GM23338 (cell line): ENCODE results near the gene ZNF621. TPM values are rescaled to one million over a fixed set of nuclear protein-coding genes. Genes with fewer than 3 reads are reported as not detected.

Experiments
- ATAC-seq: fragments of 200-7000 bp; cut with Tn5 transposase; 3 replicates; pipeline ENCODE4 v1.9.1; 2020
- DNase-seq: peaks from one replicate; pipeline ENCODE4 v3.0.0-alpha.2; 2015; ENCODE audit warnings: low spot score
- H2AFZ ChIP-seq: fragments of 200-600 bp; sonication (generic); 2 replicates; pipeline ENCODE4 v1.8.0; 2016; ENCODE audit warnings: antibody characterized with exemption, mild to moderate bottlenecking, moderate library complexity
- H3F3A ChIP-seq: fragments of 200-600 bp; sonication (generic); replicated peaks from 2 replicates; pipeline ENCODE4 v1.8.0; 2017; ENCODE audit warnings: antibody characterized with exemption, mixed run types, low read depth
- H3K27ac ChIP-seq: fragments of 200-600 bp; sonication (generic); 2 replicates; pipeline ENCODE4 v1.6.1; 2016; ENCODE audit warnings: low read depth
- H3K27me3 ChIP-seq: fragments of 200-600 bp; sonication (generic); 2 replicates; pipeline ENCODE4 v1.8.0; 2016; ENCODE audit warnings: mild to moderate bottlenecking, mixed run types, moderate library complexity; ENCODE audit not compliant: insufficient read depth
- H3K36me3 ChIP-seq: fragments of 200-600 bp; sonication (generic); 2 replicates; pipeline ENCODE4 v1.8.0; 2016; ENCODE audit warnings: mild to moderate bottlenecking; ENCODE audit not compliant: insufficient read depth
- H3K4me1 ChIP-seq: fragments of 200-600 bp; sonication (generic); 2 replicates; pipeline ENCODE4 v1.8.0; 2016; ENCODE audit warnings: mild to moderate bottlenecking, moderate library complexity; ENCODE audit not compliant: insufficient read depth
- H3K4me2 ChIP-seq: fragments of 200-600 bp; sonication (generic); 2 replicates; pipeline ENCODE4 v1.7.1; 2017; ENCODE audit warnings: mixed run types
- H3K4me3 ChIP-seq: fragments of 200-600 bp; sonication (generic); 2 replicates; pipeline ENCODE4 v1.6.1; 2016; ENCODE audit warnings: mixed run types
- H3K79me2 ChIP-seq: fragments of 200-600 bp; sonication (generic); replicated peaks from 2 replicates; pipeline ENCODE4 v1.8.0; 2017; ENCODE audit warnings: mild to moderate bottlenecking; ENCODE audit not compliant: insufficient read depth
- H3K9me2 ChIP-seq: fragments of 200-600 bp; sonication (generic); 2 replicates; pipeline ENCODE4 v1.8.0; 2017; ENCODE audit not compliant: insufficient read depth
- H4K20me1 ChIP-seq: fragments of 200-600 bp; sonication (generic); replicated peaks from 2 replicates; pipeline ENCODE4 v1.8.0; 2017; ENCODE audit warnings: mild to moderate bottlenecking; ENCODE audit not compliant: insufficient read depth
- H3K27ac Mint-ChIP-seq: 2 replicates; pipeline ENCODE4 v1.8.0; 2020; ENCODE audit warnings: inconsistent platforms, mild to moderate bottlenecking, moderate library complexity, mixed read lengths
- H3K27me3 Mint-ChIP-seq: 3 replicates; pipeline ENCODE4 v1.8.0; 2022; ENCODE audit warnings: low read depth, mild to moderate bottlenecking, moderate library complexity, mixed read lengths, inconsistent platforms; ENCODE audit not compliant: insufficient read depth, poor library complexity
- H3K36me3 Mint-ChIP-seq: 3 replicates; pipeline ENCODE4 v1.8.0; 2021; ENCODE audit warnings: low read depth, mild to moderate bottlenecking, inconsistent platforms, moderate library complexity, mixed read lengths
- H3K4me1 Mint-ChIP-seq: 3 replicates; pipeline ENCODE4 v1.8.0; 2020; ENCODE audit warnings: mild to moderate bottlenecking, inconsistent platforms, mixed read lengths
- H3K4me3 Mint-ChIP-seq: 3 replicates; pipeline ENCODE4 v1.8.0; 2021; ENCODE audit warnings: moderate library complexity, mild to moderate bottlenecking, inconsistent platforms, mixed read lengths
- H3K9me3 Mint-ChIP-seq: 3 replicates; pipeline ENCODE4 v1.8.0; 2020; ENCODE audit warnings: moderate library complexity, mild to moderate bottlenecking, inconsistent platforms, mixed read lengths
- CTCF ChIP-seq, 2 experiments: fragments of 200-600 bp in 1 of 2; sonication (generic) in 1 of 2; conservative IDR thresholded peaks; 2 replicates each; pipeline versions ENCODE4 v1.5.1 to v1.6.1; 2016 to 2017; ENCODE audit warnings: antibody characterized with exemption in 2 of 2, low read depth in 2 of 2, mild to moderate bottlenecking in 2 of 2, moderate library complexity in 1 of 2
- EZH2 ChIP-seq: fragments of 200-600 bp; sonication (generic); IDR thresholded peaks from one replicate; pipeline ENCODE4 v1.8.0; 2017; ENCODE audit warnings: antibody characterized with exemption, mild to moderate bottlenecking, low read depth; ENCODE audit not compliant: unreplicated experiment
- EZH2phosphoT487 ChIP-seq: fragments of 200-600 bp; sonication (generic); IDR thresholded peaks from one replicate; pipeline ENCODE4 v1.8.1; 2018; ENCODE audit warnings: antibody characterized with exemption; ENCODE audit not compliant: unreplicated experiment
- JUNB ChIP-seq: IDR thresholded peaks from one replicate; pipeline ENCODE4 v1.6.1; 2016; ENCODE audit warnings: antibody characterized with exemption; ENCODE audit not compliant: unreplicated experiment
- POLR2AphosphoS5 ChIP-seq: IDR thresholded peaks from 2 replicates; pipeline ENCODE4 v1.6.1; 2016; ENCODE audit warnings: antibody characterized with exemption, low read depth
- ZNF331 ChIP-seq: fragments of 250-450 bp; sonication (Bioruptor Pico); IDR thresholded peaks from 2 replicates; pipeline ENCODE4 v1.5.0; 2020; ENCODE audit warnings: low read depth, mild to moderate bottlenecking, moderate library complexity
- polyA plus RNA-seq: library from polyadenylated mRNA; unstranded; fragments of >200 nt; fragmentation: Nextera tagmentation; extraction: Ambion mirVana; gene quantifications from 2 replicates; pipeline ENCODE4 v1.2.1, GENCODE V29; 2016
- total RNA-seq: library from RNA; depleted of rRNA; stranded (reverse); fragments of >200 nt; shearing (Covaris generic); gene quantifications from 2 replicates; pipeline ENCODE4 v1.2.3, GENCODE V29; 2014
- TF ChIP-seq, protein P1 (sequence below): fragments of 250-450 bp; sonication (Bioruptor Pico); IDR thresholded peaks from 2 replicates; pipeline ENCODE4 v1.5.0; 2020; ENCODE audit warnings: mild to moderate bottlenecking, moderate library complexity
- TF ChIP-seq, protein P2 (sequence below): IDR thresholded peaks from 2 replicates; pipeline ENCODE4 v1.6.1; 2016; ENCODE audit warnings: antibody characterized with exemption

ZNF621 gene
- total and polyA plus RNA-seq, 2 experiments from 2014 or later: 6.3 to 12.1 TPM

DNA sequence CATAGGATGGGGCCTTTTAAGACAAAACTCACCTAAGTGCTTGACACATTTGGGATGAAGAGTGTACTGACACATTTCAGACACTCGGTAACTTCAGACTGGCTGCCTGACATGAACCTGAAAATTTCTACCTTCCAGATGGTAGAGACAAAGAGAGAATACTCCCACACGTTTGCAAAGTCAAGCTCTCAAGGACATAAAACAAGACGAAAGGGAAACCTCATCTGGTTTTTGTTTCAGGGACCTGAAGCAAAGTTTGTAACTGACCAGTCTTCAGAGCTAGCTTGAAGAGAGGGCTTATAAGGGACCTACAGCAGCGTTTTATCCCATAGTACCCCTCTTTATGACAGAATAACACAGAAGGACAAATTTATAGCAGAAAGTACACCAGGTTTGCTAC, 41.9 kb downstream of the ZNF621 start:
- peaks cover 4% of the 10 kb centered on the region; the same call in 1 of the 2 replicates for H3K36me3 ChIP-seq
- ATAC-seq (no peak), DNase-seq (no peak)
- Mint-ChIP-seq H3K36me3 (peaks cover 31% of the 10 kb centered on the region), H3K9me3 (peaks cover 38% of the 10 kb centered on the region), H3K4me3 (no peak overlapping the region), H3K4me1 (peaks cover 22% of the 10 kb centered on the region), H3K27ac (peak overlapping the region; percentile 28), H3K27me3 (peaks cover 3% of the 10 kb centered on the region)
- H3K27me3 ChIP-seq: no peaks in the 10 kb centered on the region
- no peak overlapping the region for H3K4me3 ChIP-seq
- no peaks in the 10 kb centered on the region for H3K79me2 ChIP-seq
- H3K9me2 ChIP-seq: 0 out of 2 replicates have a peak, but pooled peaks cover 5% of the 10 kb centered on the region
- peak overlapping the region; percentile 97 for H2AFZ ChIP-seq
- peak overlapping the region; percentile 78; the same call in 1 of the 2 replicates for H3K27ac ChIP-seq
- peak overlapping the region; percentile 55; the same call in 1 of the 2 replicates for H3K4me2 ChIP-seq
- no peaks in the 10 kb centered on the region for H4K20me1 ChIP-seq
- no peaks in the 10 kb centered on the region for H3F3A ChIP-seq
- H3K4me1 ChIP-seq: peaks cover 17% of the 10 kb centered on the region
- TF ChIP-seq CTCF (conservative IDR thresholded peaks at IDR 0.05; ENCODE audit: low read depth in 2 of 2) (no peak), JUNB (no peak), EZH2 (no peak), ZNF331 (CRISPR knock-in tag) (no peak), POLR2AphosphoS5 (no peak), EZH2phosphoT487 (no peak)
- TF ChIP-seq, protein P1, sequence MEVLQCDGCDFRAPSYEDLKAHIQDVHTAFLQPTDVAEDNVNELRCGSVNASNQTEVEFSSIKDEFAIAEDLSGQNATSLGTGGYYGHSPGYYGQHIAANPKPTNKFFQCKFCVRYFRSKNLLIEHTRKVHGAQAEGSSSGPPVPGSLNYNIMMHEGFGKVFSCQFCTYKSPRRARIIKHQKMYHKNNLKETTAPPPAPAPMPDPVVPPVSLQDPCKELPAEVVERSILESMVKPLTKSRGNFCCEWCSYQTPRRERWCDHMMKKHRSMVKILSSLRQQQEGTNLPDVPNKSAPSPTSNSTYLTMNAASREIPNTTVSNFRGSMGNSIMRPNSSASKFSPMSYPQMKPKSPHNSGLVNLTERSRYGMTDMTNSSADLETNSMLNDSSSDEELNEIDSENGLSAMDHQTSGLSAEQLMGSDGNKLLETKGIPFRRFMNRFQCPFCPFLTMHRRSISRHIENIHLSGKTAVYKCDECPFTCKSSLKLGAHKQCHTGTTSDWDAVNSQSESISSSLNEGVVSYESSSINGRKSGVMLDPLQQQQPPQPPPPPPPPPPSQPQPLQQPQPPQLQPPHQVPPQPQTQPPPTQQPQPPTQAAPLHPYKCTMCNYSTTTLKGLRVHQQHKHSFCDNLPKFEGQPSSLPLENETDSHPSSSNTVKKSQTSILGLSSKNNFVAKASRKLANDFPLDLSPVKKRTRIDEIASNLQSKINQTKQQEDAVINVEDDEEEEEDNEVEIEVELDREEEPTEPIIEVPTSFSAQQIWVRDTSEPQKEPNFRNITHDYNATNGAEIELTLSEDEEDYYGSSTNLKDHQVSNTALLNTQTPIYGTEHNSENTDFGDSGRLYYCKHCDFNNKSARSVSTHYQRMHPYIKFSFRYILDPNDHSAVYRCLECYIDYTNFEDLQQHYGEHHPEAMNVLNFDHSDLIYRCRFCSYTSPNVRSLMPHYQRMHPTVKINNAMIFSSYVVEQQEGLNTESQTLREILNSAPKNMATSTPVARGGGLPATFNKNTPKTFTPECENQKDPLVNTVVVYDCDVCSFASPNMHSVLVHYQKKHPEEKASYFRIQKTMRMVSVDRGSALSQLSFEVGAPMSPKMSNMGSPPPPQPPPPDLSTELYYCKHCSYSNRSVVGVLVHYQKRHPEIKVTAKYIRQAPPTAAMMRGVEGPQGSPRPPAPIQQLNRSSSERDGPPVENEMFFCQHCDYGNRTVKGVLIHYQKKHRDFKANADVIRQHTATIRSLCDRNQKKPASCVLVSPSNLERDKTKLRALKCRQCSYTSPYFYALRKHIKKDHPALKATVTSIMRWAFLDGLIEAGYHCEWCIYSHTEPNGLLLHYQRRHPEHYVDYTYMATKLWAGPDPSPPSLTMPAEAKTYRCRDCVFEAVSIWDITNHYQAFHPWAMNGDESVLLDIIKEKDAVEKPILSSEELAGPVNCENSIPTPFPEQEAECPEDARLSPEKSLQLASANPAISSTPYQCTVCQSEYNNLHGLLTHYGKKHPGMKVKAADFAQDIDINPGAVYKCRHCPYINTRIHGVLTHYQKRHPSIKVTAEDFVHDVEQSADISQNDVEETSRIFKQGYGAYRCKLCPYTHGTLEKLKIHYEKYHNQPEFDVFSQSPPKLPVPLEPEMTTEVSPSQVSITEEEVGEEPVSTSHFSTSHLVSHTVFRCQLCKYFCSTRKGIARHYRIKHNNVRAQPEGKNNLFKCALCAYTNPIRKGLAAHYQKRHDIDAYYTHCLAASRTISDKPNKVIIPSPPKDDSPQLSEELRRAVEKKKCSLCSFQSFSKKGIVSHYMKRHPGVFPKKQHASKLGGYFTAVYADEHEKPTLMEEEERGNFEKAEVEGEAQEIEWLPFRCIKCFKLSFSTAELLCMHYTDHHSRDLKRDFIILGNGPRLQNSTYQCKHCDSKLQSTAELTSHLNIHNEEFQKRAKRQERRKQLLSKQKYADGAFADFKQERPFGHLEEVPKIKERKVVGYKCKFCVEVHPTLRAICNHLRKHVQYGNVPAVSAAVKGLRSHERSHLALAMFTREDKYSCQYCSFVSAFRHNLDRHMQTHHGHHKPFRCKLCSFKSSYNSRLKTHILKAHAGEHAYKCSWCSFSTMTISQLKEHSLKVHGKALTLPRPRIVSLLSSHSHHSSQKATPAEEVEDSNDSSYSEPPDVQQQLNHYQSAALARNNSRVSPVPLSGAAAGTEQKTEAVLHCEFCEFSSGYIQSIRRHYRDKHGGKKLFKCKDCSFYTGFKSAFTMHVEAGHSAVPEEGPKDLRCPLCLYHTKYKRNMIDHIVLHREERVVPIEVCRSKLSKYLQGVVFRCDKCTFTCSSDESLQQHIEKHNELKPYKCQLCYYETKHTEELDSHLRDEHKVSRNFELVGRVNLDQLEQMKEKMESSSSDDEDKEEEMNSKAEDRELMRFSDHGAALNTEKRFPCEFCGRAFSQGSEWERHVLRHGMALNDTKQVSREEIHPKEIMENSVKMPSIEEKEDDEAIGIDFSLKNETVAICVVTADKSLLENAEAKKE (CRISPR knock-in tag): no peak
- TF ChIP-seq, protein P2, sequence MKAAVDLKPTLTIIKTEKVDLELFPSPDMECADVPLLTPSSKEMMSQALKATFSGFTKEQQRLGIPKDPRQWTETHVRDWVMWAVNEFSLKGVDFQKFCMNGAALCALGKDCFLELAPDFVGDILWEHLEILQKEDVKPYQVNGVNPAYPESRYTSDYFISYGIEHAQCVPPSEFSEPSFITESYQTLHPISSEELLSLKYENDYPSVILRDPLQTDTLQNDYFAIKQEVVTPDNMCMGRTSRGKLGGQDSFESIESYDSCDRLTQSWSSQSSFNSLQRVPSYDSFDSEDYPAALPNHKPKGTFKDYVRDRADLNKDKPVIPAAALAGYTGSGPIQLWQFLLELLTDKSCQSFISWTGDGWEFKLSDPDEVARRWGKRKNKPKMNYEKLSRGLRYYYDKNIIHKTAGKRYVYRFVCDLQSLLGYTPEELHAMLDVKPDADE: no peak
